ENCODE measurements around the gene MRPS25. TPM values are rescaled to one million over a fixed set of nuclear protein-coding genes. Genes with fewer than 3 reads are reported as not detected.

MRPS25 gene
- total RNA-seq, 1 experiment from 2014 or later = 31.2 TPM

Other genes with a start within 250 kb of the MRPS25 start
- 0.17 TPM in 1 of 2 replicates, not detected in the other for gene FGD5, start 246.4 kb downstream of the MRPS25 start, total RNA-seq (2014; rRNA removed; shearing (Covaris generic))
- gene NR2C2, start 117.7 kb downstream of the MRPS25 start, total RNA-seq (2014; rRNA removed; shearing (Covaris generic)) = 19.2 and 22.6 TPM in 2 replicates
- gene RBSN, start 33.8 kb upstream of the MRPS25 start, total RNA-seq (2014; rRNA removed; shearing (Covaris generic)) = 15.2 and 20.7 TPM in 2 replicates
- gene CAPN7, start 140.9 kb upstream of the MRPS25 start, total RNA-seq (2014; rRNA removed; shearing (Covaris generic)) = 25.1 and 30.3 TPM in 2 replicates

Data from NCI-H460 (cell line).